GM19455 (cell line): ENCODE results near the gene ADAMTS7.
"Not testable (repeated sequence)": the region's sequence is repeated elsewhere in the genome, so short reads cannot be mapped to it uniquely, and the experiment has no call there.

ENCODE experiments used
- ATAC-seq: cut with Tn5 transposase; IDR thresholded peaks from one replicate; pipeline ENCODE4 v1.9.1; 2021; ENCODE audit not compliant: unreplicated experiment

The ADAMTS7 gene

GRCh38 chr15:78727561-78727960 is 83.7 kb downstream of the ADAMTS7 start:
- no peak for ATAC-seq

DNA sequence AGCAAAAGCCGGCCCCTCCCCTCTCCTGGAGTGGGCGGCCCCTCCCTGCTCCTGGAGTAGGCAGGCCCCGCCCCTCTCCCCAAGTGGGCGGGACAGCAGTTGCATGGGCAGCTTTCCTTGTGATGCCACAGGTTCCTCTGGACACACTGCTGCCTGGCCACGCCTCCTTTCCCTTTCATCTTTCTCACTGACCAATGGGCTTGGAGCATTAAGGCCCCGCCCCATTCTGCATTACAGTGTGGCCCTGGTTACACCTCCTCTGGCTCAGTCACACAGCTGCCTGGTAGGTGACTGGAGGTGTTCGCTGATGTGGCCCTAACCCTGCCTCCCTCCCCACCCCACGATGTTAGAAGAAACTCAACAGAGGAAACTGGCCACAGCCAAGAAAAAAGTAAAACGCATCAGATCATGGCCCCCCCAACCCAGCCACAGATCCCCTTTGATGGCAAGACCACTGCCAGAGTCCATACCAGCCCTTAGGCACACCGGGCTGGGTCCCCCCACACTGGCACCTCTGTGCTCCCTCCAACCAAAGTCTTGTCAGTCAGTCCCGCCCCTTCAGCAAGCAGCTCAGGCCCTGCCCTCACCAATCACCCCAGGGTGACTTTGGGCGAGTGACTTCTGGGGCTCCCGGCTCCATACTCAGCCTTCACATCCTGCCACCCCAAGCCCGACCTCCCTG is 84.3 kb downstream of the ADAMTS7 start:
- no peak for ATAC-seq

DNA sequence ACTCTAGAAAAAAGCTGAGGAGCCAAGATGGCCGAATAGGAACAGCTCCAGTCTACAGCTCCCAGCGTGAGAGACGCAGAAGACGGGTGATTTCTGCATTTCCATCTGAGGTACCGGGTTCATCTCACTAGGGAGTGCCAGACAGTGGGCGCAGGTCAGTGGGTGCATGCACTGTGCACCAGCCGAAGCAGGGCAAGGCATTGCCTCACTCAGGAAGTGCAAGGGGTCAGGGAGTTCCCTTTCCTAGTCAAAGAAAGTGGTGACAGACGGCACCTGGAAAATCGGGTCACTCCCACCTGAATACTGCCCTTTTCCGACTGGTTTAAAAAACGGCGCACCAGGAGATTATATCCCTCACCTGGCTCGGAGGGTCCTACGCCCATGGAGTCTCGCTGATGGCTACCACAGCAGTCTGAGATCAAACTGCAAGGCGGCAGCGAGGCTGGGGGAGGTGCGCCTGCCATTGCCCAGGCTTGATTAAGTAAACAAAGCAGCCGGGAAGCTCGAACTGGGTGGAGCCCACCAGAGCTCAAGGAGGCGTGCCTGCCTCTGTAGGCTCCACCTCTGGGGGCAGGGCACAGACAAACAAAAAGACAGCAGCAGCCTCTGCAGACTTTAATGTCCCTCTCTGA is 91.3 kb downstream of the ADAMTS7 start:
- not testable (repeated sequence) for ATAC-seq

- no peak for ATAC-seq
Measured at GRCh38 chr15:78718837-78719236, 92.4 kb downstream of the ADAMTS7 start.

DNA sequence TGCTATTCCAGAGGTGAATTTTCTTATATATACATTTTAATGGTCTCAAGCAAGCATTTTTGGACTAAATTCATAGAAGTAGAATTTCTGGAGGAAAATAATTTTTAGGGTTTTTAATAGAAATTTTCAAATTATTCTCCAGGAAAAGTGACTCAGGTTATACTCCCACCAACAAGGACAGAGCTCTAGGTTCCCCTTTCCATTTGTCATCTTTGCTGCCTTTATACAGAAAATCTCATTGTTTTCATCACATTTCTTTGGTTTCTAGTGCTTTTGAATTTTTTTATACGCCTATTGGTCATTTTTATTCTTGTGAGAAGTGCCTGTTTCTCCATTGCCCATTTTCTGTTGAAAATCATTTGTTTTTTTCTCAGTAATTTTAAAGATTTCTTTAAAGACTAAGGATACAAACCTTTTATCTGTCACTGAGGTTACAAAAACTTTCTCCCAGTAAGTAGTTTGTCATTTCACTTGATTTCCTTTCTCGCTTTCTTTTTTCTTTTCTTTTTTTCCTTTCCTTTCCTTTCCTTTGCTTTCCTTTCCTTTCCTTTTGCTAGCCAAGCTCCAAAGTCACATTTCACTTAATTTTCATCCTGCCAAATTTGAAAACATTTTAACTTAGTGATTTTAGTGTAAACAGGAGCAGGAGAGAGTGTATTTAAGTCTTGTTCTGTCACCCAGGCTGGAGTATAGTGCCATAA is 93.2 kb downstream of the ADAMTS7 start:
- ATAC-seq, result no peak

DNA sequence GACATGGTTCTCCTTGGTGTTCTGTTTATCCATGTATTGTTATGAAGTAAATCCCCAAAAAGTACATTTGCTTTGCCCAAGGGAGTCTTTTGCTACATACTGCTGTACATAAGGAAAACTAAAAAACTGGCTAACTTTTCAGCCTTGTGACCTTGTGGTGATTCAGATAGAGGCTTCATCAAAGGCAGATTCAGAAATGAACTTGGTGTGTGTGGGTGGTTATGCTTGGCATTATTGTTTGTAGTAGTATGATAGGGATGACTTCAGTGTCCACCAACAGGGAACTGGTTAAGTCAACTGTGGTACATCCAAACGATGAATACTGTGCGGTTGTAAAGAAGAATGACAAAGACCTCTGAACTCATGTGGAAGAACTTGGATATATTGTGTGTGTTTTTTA is 94.6 kb downstream of the ADAMTS7 start:
- no peak for ATAC-seq

- no peak for ATAC-seq
Measured at GRCh38 chr15:78715930-78716329, 95.3 kb downstream of the ADAMTS7 start.

- ATAC-seq, result no peak
Measured at GRCh38 chr15:78715434-78715833, 95.8 kb downstream of the ADAMTS7 start.

DNA sequence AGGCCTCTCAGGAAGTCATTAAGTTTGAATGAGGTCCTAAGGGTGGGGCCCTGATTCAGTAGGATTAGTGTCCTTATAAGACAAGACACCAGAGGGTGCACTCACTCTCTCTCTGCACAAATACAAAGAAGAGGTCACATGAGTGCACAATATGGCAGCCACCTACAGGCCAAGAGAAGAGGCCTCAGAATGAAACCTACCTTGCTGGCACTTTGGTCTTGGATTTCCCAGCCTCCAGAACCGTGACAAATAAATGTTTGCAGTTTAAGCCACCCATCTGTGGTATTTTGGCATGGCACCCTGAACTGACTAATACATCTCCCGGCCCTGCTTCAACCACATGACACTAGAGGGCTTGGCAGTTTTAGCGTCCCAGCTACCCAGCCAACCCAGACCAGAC is 96.4 kb downstream of the ADAMTS7 start:
- no peak for ATAC-seq

DNA sequence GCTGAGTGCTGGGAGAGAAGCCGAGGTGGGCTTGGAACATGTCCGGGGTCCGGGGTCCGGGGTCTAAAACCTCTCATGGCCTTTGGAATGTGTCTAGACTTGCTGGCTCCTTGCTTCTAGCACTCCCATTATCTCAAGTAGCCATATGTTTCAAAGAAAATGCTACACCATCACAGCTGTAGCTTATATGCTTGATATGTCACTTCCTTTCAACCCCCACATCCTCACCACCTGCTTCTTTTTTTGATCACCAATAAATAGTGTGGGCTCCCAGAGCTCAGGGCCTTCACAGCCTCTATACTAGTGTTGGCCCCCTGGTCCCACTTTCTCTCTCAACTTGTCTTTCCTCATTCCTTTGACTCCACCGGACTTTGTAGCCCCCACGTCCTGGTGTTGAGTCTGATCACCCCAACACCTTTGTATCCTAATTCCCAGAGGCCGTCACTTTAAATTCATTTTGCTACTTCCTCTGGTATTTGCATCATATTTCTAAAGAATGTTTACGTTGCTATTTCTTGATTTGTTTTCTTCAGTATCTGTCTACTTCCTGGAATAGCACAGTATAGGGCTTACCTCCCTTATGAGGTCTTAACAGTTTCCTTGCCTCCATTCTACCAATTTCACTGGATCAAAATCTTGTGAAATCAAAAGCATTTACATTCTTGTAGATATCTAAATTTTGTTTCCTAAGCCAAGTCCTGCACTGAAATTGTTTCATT is 98.3 kb downstream of the ADAMTS7 start:
- no peak for ATAC-seq

GRCh38 chr15:78711638-78712037 is 99.6 kb downstream of the ADAMTS7 start:
- no peak for ATAC-seq

DNA sequence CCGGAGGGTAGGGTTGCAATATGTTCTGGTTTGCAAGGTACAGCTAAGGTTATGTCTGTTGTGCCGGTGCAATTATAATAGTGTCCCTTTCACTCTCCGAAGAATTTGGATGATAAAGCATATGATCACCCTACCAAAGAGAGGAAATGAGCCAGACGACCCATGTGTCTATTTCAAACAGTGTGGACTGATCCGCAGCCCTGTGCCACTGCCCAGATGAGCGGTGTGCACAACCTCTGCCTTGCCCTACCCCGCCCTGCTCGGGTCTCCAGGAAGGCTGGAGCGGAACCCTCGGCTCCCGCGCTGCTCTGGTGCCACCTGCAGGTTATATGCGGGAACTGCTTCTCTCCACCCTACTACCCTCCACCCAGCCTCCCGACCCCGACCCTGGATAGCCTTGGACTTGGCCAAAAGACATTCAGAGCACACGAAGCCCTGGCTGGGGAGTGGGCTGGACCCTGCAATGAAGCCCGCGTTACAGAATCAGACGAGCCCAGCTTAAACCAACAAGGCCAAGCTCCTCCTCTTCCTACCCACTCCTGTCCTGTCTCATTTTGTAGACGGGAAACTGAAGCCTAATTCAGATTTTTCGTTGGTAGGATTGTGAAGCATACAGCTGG is 101.9 kb downstream of the ADAMTS7 start:
- ATAC-seq, result no peak
